MCF 10A (cell line): ENCODE results near the gene ZBTB44. TPM values are rescaled to one million over a fixed set of nuclear protein-coding genes. Genes with fewer than 3 reads are reported as not detected.

ENCODE experiments used
- BruUV-seq: library from RNA; stranded (reverse); fragments of 400-500 nt; replicated peaks from 2 replicates; lab custom pipeline; 2021; lab: Mats Ljungman, UMichigan
- CTCF ChIA-PET: fragments of 300-600 bp; sonication (Branson Sonifier 250); formaldehyde crosslinking; extraction: SDS; loops from one replicate; lab custom pipeline; 2021; ENCODE audit warnings: antibody characterized with exemption, inconsistent platforms; lab: Yijun Ruan, JAX
- POLR2A ChIA-PET: fragments of 300-600, 350-650 bp; sonication (Branson Sonifier 250); formaldehyde crosslinking; extraction: SDS; loops from one replicate; lab custom pipeline; 2020; ENCODE audit warnings: antibody characterized with exemption, inconsistent platforms; lab: Yijun Ruan, JAX
- DNase-seq: peaks from one replicate; pipeline ENCODE4 v3.0.0-alpha.2; 2018; ENCODE audit not compliant: unreplicated experiment
- H3K27ac Mint-ChIP-seq: one replicate; pipeline ENCODE4 v1.8.0; 2022; ENCODE audit warnings: mild to moderate bottlenecking, low read depth, mixed read lengths; ENCODE audit not compliant: unreplicated experiment
- H3K27me3 Mint-ChIP-seq: one replicate; pipeline ENCODE4 v1.8.0; 2022; ENCODE audit warnings: mixed read lengths; ENCODE audit not compliant: insufficient read depth, unreplicated experiment
- H3K36me3 Mint-ChIP-seq: one replicate; pipeline ENCODE4 v1.8.0; 2022; ENCODE audit warnings: mild to moderate bottlenecking, moderate library complexity, mixed read lengths; ENCODE audit not compliant: insufficient read depth, unreplicated experiment
- H3K4me1 Mint-ChIP-seq: one replicate; pipeline ENCODE4 v1.8.0; 2022; ENCODE audit warnings: mixed read lengths; ENCODE audit not compliant: insufficient read depth, unreplicated experiment
- H3K4me3 Mint-ChIP-seq: one replicate; pipeline ENCODE4 v1.8.0; 2022; ENCODE audit warnings: mild to moderate bottlenecking, moderate library complexity, mixed read lengths; ENCODE audit not compliant: unreplicated experiment
- H3K9me3 Mint-ChIP-seq: one replicate; pipeline ENCODE4 v1.8.0; 2022; ENCODE audit warnings: mixed read lengths; ENCODE audit not compliant: unreplicated experiment
- intact Hi-C: fragments of 100-400 bp; cut with micrococcal nuclease; formaldehyde crosslinking; loops from 2 replicates; pipeline ENCODE4 v1.14.1; 2022
- total RNA-seq: library from RNA; stranded (reverse); gene quantifications from 2 replicates; pipeline ENCODE4 v1.2.3, GENCODE V29; 2022
- TF ChIP-seq, protein P1 (sequence below): fragments of 200-600 bp; IDR thresholded peaks from one replicate; pipeline ENCODE4 v1.8.0; 2022; ENCODE audit warnings: antibody characterized with exemption, mild to moderate bottlenecking; ENCODE audit not compliant: unreplicated experiment

The ZBTB44 gene
- total RNA-seq, 1 experiment from 2014 or later: 28.5 TPM

DNA sequence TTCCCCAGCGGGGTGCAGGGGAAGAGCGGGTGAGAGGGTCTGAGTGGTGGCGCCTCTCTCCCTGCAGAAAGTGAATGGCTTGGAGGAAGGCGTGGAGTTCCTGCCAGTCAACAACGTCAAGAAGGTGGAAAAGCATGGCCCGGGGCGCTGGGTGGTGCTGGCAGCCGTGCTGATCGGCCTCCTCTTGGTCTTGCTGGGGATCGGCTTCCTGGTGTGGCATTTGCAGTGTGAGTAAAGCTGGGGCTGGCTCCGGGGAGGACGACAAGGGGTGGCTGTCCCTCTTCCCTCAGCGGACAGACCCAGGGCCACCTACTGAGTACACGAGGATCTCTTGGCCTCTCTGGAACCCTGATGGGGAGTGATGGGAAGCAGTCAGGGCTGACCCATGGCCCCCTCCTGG is 126.7 kb downstream of the ZBTB44 start:
- POLR2A ChIA-PET: no interaction called here
- peaks cover 10% of the 10 kb centered on the region for H3K36me3 Mint-ChIP-seq
- DNase-seq: no peak
- H3K4me1 Mint-ChIP-seq: no peaks in the 10 kb centered on the region
- H3K27ac Mint-ChIP-seq: no peak overlapping the region
- intact Hi-C loops: no loop called here
- H3K9me3 Mint-ChIP-seq: no peaks in the 10 kb centered on the region
- H3K27me3 Mint-ChIP-seq: no peaks in the 10 kb centered on the region
- TF ChIP-seq, protein P1, sequence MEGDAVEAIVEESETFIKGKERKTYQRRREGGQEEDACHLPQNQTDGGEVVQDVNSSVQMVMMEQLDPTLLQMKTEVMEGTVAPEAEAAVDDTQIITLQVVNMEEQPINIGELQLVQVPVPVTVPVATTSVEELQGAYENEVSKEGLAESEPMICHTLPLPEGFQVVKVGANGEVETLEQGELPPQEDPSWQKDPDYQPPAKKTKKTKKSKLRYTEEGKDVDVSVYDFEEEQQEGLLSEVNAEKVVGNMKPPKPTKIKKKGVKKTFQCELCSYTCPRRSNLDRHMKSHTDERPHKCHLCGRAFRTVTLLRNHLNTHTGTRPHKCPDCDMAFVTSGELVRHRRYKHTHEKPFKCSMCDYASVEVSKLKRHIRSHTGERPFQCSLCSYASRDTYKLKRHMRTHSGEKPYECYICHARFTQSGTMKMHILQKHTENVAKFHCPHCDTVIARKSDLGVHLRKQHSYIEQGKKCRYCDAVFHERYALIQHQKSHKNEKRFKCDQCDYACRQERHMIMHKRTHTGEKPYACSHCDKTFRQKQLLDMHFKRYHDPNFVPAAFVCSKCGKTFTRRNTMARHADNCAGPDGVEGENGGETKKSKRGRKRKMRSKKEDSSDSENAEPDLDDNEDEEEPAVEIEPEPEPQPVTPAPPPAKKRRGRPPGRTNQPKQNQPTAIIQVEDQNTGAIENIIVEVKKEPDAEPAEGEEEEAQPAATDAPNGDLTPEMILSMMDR: no peak
- BruUV-seq: no TSS peak
- CTCF ChIA-PET: no interaction called here
- no peak overlapping the region for H3K4me3 Mint-ChIP-seq

DNA sequence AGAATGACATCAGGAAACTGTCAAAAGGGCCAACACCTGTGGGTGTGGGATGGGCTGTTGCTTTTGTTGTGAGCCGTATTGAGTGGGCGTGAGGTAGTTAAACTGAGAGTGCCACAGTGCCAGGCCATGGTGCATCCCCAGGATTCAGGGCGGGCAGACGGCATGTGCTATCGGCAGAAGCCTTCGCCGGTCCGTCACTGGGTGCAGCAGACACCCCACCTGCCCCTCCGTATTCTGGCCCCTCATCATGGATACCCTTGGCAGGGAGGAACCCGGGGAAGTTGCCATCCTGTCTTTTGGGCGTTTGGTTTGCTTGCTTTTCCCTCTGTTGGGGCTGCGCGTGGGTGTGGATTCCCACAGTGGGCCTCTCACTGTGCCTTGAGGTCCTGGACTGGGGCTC is 127.6 kb downstream of the ZBTB44 start:
- Mint-ChIP-seq H3K9me3 (no peaks in the 10 kb centered on the region), H3K36me3 (peaks cover 10% of the 10 kb centered on the region), H3K27ac (no peak overlapping the region), H3K27me3 (no peaks in the 10 kb centered on the region), H3K4me1 (peaks cover 4% of the 10 kb centered on the region), H3K4me3 (no peak overlapping the region)
- TF ChIP-seq, protein P1: no peak
- ChIA-PET CTCF (no interaction called here), POLR2A (no interaction called here)
- intact Hi-C loops: no loop called here
- no TSS peak for BruUV-seq
- no peak for DNase-seq

DNA sequence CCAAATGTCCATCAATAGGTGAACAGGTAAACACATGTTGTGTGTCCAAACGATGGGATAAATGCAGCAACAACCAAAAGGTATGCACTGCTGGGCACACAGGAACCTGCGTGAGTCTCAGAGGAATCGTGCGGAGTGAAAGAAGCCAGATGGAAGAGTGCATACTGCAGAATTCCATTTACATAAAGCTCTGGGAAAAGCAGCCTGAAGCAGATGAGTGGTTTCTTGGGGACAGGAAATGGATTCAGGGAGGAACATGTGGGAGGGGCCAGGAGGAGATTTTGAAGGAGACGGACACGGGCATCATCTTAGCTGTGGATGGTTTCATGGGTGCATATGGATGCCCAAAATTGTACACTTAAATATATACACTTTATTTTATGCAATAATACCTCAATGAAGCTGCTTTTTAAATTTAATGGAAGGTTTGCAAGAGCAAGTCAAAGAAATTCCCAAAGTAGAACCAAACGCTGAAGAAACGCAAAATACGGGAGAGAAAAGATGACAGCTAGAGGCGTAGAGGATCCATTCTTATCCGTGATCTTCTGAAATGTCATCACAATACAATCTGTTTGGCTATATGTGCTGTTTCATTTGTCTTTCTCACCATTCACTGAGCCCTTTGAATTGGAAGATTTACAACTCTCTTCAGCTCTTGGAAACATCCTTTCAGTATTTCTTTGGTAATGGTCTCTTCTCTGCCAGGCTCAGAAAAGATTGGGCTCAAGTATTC is 130.7 kb downstream of the ZBTB44 start:
- Mint-ChIP-seq H3K27ac (no peak overlapping the region), H3K27me3 (no peaks in the 10 kb centered on the region), H3K36me3 (peaks cover 9% of the 10 kb centered on the region), H3K9me3 (no peaks in the 10 kb centered on the region), H3K4me1 (peaks cover 13% of the 10 kb centered on the region), H3K4me3 (no peak overlapping the region)
- ChIA-PET CTCF (interaction anchor here (0.6 to 1.9 kb wide), 3 partner anchors 29 to 262 kb away, joined by 3 to 5 read pairs (median 3); no protein-coding TSS in a partner anchor), POLR2A (interaction anchor here (0.6 kb wide), 1 partner anchor 1476 kb away, joined by 4 read pairs; no protein-coding TSS in a partner anchor)
- TF ChIP-seq, protein P1: no peak
- BruUV-seq: no TSS peak
- intact Hi-C loops: no loop called here
- DNase-seq: no peak

DNA sequence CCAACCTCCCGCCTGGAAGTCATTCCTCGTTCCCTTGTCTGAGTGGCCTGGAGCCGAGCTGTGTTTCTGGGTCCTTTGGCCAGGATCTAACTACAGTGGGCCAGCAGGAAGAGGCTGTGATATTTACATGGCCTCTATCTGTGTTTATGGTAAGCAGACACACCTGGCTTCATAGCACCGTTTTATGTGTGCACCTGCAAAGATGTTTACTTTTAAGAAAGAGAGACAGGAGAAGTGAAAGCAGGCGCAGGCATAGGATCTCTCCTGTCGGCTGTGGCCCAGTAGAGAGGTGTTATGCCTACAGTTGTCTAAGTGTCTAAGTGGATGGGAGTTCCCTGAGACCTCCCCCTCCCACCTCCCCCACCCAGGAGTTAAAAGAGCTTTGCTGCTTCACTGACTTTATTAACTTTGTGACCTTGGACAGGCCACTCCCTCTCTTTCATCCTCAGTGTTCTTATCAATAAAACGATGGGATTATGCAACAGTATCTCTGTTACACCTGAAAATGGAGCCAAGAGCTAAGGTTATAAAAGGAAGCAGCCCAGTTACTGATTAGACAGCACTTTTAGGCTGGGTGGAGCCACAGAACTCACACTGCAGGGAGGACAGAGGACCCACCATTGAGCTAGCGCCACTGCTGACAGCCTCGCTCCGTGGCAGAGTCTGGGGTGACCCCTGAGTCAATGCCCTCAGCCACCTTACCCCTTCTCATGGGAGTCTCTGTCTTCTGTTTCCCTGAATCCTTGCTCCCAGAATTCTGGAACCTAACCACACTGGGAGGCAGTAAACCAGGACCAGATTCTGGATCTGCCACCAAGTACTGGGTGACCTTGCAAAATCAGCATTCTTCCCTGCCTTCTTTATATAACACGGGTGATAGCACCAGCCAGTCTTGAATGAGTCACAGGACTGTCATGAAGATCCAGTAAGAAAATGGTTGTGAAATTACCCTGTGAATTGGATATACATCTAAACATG is 133.1 kb downstream of the ZBTB44 start:
- ChIA-PET CTCF (interaction anchor here (1.0 to 1.2 kb wide), 2 partner anchors 16 to 250 kb away, joined by 3 read pairs; no protein-coding TSS in a partner anchor), POLR2A (interaction anchor here (0.8 to 2.7 kb wide), 5 partner anchors 13 to 21 kb away, joined by 3 to 11 read pairs (median 4); no protein-coding TSS in a partner anchor)
- H3K4me3 Mint-ChIP-seq: no peak overlapping the region
- peak; percentile 79 for DNase-seq
- H3K4me1 Mint-ChIP-seq: peaks cover 18% of the 10 kb centered on the region
- H3K27me3 Mint-ChIP-seq: no peaks in the 10 kb centered on the region
- no peak overlapping the region for H3K27ac Mint-ChIP-seq
- intact Hi-C loops: no loop called here
- BruUV-seq: no TSS peak
- no peaks in the 10 kb centered on the region for H3K36me3 Mint-ChIP-seq
- TF ChIP-seq, protein P1: no peak
- H3K9me3 Mint-ChIP-seq: no peaks in the 10 kb centered on the region
